Tibial nerve (tissue), 4 donors: Measurements from ENCODE around the gene MPHOSPH6. TPM values are rescaled to one million over a fixed set of nuclear protein-coding genes. Genes with fewer than 3 reads are reported as not detected.

ENCODE experiments used
- DNase-seq, 2 donors: peaks; one replicate each; pipeline ENCODE4 v3.0.0-alpha.2; 2019; ENCODE audit warnings: low spot score in 2 of 2
- H3K27ac ChIP-seq, 4 donors: fragments of 200-600 bp; sonication (generic) in 3 of 4; one replicate each; pipeline ENCODE4 v1.5.1; 2017 to 2019; ENCODE audit warnings: mild to moderate bottlenecking in 1 of 4
- H3K27me3 ChIP-seq, 2 donors: fragments of 200-600 bp; sonication (generic) in 1 of 2; one replicate each; pipeline versions ENCODE4 v1.5.1 to v1.6.0; 2017 to 2019
- H3K36me3 ChIP-seq, 3 donors: fragments of 200-600 bp; sonication (generic); one replicate each; pipeline ENCODE4 v1.5.1; 2018 to 2019
- H3K4me1 ChIP-seq, 4 donors: fragments of 200-600 bp; sonication (generic) in 3 of 4; one replicate each; pipeline ENCODE4 v1.5.1; 2017 to 2019
- H3K4me3 ChIP-seq, 4 donors: fragments of 200-600 bp; sonication (generic) in 3 of 4; one replicate each; pipeline ENCODE4 v1.5.1; 2017 to 2019; ENCODE audit warnings: mild to moderate bottlenecking in 1 of 4, moderate library complexity in 1 of 4
- H3K9me3 ChIP-seq, 4 donors: fragments of 200-600 bp; sonication (generic) in 3 of 4; one replicate each; pipeline ENCODE4 v1.5.1; 2017 to 2019
- EP300 ChIP-seq, 2 donors: sonication (generic); formaldehyde crosslinking; IDR thresholded peaks; one replicate each; pipeline ENCODE4 v1.6.1; 2017; ENCODE audit warnings: antibody characterized with exemption in 2 of 2, mild to moderate bottlenecking in 1 of 2
- POLR2A ChIP-seq, 2 donors: fragments of 450-650 bp; IDR thresholded peaks; one replicate each; pipeline ENCODE4 v1.6.1; 2017; ENCODE audit warnings: antibody characterized with exemption in 2 of 2, mild to moderate bottlenecking in 2 of 2, moderate library complexity in 2 of 2
- WGBS, 2 donors: methylation state at CpG; one replicate each; pipeline ENCODE4 v1.1.5; 2018; 5-methylcytosine and 5-hydroxymethylcytosine counted together
- total RNA-seq, 4 donors: library from RNA; depleted of rRNA; stranded (reverse); fragments of >200 nt; gene quantifications; one replicate each; pipeline ENCODE4 v1.1.0, GENCODE V29; 2016
- TF ChIP-seq, protein P1 (sequence below), 5 experiments: fragments of 200-600 bp in 3 of 5; fragments of 450-650 bp in 2 of 5; sonication (generic) in 3 of 5; IDR thresholded peaks; one replicate each; pipeline ENCODE4 v1.5.1; 2016 to 2019; ENCODE audit warnings: antibody characterized with exemption in 5 of 5, mild to moderate bottlenecking in 3 of 5, moderate library complexity in 2 of 5

Gene MPHOSPH6
- total RNA-seq, 4 donors from 2014 or later, result 9.4 to 48.3 (median 29.7) TPM

DNA sequence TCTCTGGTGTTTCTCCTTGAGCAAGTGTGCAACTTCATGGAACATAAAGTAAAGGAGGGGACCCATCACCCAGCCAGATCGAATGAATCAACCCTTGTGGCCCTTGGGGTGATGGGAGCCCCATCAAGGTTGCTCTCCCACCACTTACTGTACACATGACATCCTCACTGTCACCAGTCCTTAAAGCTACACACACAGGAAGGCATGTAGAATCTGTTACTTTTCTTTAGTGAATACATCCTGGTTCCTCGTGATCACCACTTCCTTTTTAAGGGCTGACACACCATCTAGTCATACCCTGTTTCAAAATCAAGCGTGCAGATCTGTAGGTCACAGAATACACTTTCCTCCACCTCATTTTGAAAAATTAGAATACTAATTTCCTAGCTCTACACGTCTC is 22.6 kb upstream of the MPHOSPH6 start:
- DNase-seq, result peak in 1 of 2 donors; percentile 17
- WGBS, 2 donors, result 60 to 64% methylated on average over 4 of the region's 4 CpGs
- H3K4me1 ChIP-seq, result no peaks in the 10 kb centered on the region
- no peaks in the 10 kb centered on the region for H3K27me3 ChIP-seq
- H3K4me3 ChIP-seq, result no peak overlapping the region
- no peaks in the 10 kb centered on the region for H3K36me3 ChIP-seq
- no peaks in the 10 kb centered on the region for H3K9me3 ChIP-seq
- TF ChIP-seq POLR2A (IDR thresholded peaks at IDR 0.05) (no peak), EP300 (IDR thresholded peaks at IDR 0.05) (peak in 1 of 2 donors; percentile 63)
- TF ChIP-seq, protein P1, sequence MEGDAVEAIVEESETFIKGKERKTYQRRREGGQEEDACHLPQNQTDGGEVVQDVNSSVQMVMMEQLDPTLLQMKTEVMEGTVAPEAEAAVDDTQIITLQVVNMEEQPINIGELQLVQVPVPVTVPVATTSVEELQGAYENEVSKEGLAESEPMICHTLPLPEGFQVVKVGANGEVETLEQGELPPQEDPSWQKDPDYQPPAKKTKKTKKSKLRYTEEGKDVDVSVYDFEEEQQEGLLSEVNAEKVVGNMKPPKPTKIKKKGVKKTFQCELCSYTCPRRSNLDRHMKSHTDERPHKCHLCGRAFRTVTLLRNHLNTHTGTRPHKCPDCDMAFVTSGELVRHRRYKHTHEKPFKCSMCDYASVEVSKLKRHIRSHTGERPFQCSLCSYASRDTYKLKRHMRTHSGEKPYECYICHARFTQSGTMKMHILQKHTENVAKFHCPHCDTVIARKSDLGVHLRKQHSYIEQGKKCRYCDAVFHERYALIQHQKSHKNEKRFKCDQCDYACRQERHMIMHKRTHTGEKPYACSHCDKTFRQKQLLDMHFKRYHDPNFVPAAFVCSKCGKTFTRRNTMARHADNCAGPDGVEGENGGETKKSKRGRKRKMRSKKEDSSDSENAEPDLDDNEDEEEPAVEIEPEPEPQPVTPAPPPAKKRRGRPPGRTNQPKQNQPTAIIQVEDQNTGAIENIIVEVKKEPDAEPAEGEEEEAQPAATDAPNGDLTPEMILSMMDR (IDR thresholded peaks at IDR 0.05), result no peak
- peak overlapping the region in 1 of 4 donors; percentile 24 for H3K27ac ChIP-seq

DNA sequence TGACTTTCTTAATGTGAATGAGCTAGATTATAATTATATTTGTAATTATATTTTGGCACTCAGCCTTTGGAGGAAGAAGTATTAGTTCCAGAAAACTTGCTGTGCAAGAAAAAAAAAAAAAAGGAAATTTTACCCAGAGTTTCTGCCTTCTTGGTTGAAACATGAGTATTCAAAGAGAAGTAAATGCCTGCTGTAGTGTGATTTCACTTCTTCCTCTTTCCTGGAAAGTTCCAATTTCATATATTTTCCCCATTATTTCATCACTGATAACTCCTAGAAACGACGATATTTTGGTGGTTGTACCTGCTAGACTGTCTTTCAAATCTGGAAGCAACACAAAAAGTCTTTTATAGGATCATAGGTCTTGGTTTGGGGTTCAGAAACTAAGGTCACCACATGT is 20.4 kb upstream of the MPHOSPH6 start:
- TF ChIP-seq POLR2A (IDR thresholded peaks at IDR 0.05), result no peak
- TF ChIP-seq, protein P1 (IDR thresholded peaks at IDR 0.05), result no peak
- TF ChIP-seq EP300 (IDR thresholded peaks at IDR 0.05), result no peak
- Histone ChIP-seq H3K4me1 (no peaks in the 10 kb centered on the region), H3K9me3 (no peaks in the 10 kb centered on the region), H3K27ac (peak overlapping the region in 1 of 4 donors; percentile 33), H3K27me3 (no peaks in the 10 kb centered on the region), H3K4me3 (no peak overlapping the region), H3K36me3 (no peaks in the 10 kb centered on the region)
- 75 to 83% methylated on average over 2 of the region's 2 CpGs for WGBS, 2 donors
- no peak for DNase-seq

DNA sequence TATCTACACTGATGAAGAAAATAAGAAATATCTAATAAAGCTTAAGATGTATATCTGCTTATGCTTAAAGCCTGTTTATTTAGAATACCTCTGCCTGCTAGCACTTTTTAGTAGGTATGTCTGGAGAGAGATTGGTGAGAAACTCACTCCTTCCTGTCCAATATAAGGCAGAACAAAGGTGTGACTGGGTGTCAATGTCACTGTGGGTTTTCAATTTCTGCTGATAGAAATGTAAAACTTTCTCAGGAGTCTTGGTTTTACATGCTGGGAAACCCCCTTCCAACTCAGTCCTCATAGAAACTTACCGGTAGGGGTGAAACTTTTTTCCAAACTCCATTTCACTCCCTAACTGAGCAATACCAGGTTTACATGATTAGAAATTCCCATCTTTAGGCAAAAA is 17.8 kb upstream of the MPHOSPH6 start:
- Histone ChIP-seq H3K27ac (no peak overlapping the region), H3K4me3 (no peak overlapping the region), H3K27me3 (no peaks in the 10 kb centered on the region), H3K36me3 (no peaks in the 10 kb centered on the region), H3K9me3 (no peaks in the 10 kb centered on the region), H3K4me1 (no peaks in the 10 kb centered on the region)
- TF ChIP-seq, protein P1 (IDR thresholded peaks at IDR 0.05), result no peak
- TF ChIP-seq EP300 (IDR thresholded peaks at IDR 0.05) (no peak), POLR2A (IDR thresholded peaks at IDR 0.05) (no peak)
- 75 to 85% methylated on average over 1 of the region's 1 CpG for WGBS, 2 donors
- DNase-seq, result no peak

DNA sequence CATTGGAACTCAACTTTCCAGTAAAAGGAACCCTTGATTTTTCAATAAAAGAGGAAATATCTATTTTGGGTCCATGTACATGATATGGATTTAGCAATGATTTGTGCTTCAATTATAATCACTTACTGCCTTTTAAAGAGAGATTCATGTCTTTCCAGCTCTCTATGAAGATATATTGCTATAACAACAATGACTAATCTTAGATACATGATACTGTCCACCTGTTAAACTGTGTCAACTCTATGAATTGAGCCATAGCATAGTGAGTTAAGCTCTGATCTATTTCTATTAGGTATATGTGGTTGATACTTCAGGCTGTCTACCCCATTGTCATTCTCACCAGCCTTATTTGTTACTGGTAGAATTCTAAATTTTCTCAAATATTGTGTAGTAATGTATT is 15.0 kb upstream of the MPHOSPH6 start:
- Histone ChIP-seq H3K27me3 (no peaks in the 10 kb centered on the region), H3K4me3 (no peak overlapping the region), H3K9me3 (no peaks in the 10 kb centered on the region), H3K36me3 (no peaks in the 10 kb centered on the region), H3K4me1 (no peaks in the 10 kb centered on the region), H3K27ac (no peak overlapping the region)
- DNase-seq, result no peak
- TF ChIP-seq EP300 (IDR thresholded peaks at IDR 0.05) (no peak), POLR2A (IDR thresholded peaks at IDR 0.05) (no peak)
- TF ChIP-seq, protein P1 (IDR thresholded peaks at IDR 0.05), result no peak

DNA sequence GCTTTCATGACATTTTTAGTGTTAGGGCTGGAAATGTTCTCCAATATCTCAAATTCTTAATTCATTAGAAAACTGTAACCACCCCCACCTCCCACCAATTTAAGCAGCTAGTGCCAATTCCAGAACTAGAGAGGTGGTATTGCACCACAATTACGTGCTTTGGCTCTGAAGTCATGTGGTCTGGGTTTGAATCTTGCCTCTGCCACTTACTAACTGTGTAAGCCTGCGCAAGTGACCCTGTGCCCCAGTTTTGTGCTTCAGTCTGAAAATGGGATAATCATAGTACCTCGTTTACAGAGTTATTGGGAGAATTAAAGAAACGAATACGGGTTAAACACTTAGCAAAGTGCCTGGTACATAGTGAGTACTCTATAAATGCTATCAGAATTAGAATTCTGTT is 14.2 kb upstream of the MPHOSPH6 start:
- Histone ChIP-seq H3K27ac (no peak overlapping the region), H3K4me3 (no peak overlapping the region), H3K9me3 (no peaks in the 10 kb centered on the region), H3K27me3 (peaks cover 0 to 2% of the 10 kb centered on the region in 2 donors), H3K36me3 (no peaks in the 10 kb centered on the region), H3K4me1 (no peaks in the 10 kb centered on the region)
- no peak for DNase-seq
- WGBS, 2 donors, result 82 to 85% methylated on average over 5 of the region's 5 CpGs
- no peak for TF ChIP-seq POLR2A (IDR thresholded peaks at IDR 0.05)
- TF ChIP-seq, protein P1 (IDR thresholded peaks at IDR 0.05), result no peak
- no peak for TF ChIP-seq EP300 (IDR thresholded peaks at IDR 0.05)
